Measurements from ENCODE around the gene CSF2RB.
A peak's percentile ranks its signal among the peaks of the same experiment; 100 is the strongest.
"Not testable (repeated sequence)": the region's sequence is repeated elsewhere in the genome, so short reads cannot be mapped to it uniquely, and the experiment has no call there.

CSF2RB gene

DNA sequence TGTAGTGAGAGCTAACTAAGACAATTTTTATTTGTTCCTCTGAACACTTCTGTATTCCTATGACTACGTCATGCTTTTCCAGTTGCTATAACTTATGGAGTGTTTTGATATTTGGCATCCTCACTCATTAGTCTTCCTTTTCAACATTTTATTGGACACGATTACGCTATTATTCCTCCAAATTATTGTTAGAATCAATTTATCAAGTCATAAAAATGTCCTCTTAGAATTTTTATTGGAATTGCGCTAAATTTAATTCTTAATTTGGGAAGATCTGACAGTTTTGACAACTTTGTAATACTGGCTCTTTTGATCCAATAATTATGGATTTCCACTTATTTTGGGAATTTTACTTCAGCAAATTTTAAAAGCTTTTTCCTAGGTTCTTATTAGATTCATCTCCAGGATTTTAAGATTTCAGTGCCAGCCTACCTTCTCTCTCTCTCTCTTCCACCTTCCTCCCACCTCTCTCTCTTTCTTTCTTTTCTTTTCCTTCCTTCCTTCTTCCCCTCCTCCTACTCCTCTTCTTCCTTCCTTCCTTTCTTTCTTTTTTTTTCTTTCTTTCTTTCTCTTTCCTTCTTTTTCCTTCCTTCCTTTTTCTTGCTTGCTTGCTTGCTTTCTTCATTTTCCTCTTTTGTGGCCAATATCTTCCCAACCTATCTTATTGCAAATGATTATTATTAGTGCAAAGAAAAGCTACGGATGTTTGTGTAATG, 55.0 kb downstream of the CSF2RB start:
- DNase-seq (ENCODE audit: low spot score): no peak

DNA sequence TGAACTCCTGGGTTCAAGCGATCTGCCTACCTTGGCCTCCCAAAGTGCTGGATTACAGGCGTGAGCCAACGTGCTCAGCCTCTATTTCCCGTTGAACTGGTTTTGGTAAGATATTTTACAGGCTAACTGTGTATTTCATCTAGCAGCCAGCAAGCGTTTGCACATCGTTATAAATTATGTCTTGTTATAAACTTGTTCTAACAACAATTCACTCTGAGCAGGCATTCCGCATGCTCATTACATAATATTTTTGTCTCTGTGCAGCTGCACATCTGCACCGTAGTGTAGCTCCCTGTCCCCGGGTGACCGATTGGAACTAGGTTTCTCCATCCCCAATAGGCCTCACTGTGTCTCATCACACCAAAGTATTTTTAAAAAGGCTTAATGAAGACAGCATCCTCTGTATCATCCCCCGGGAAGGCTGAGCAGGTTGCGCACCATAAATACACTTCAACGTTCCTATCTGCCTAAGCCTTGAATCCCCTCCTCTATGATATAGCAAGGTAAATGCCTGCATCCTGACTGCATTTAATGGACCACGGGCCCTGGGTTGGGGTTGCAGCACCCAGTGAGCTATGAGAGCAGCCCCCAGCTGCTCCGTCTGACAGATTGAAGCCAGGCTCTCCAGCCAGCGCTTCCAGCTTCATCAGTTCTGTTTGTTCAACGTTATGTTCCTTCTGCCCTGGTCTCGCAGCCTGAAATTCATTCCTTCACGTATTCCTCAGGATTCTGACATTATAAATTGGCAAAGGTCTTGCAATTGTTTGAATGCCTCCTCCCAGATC, 58.1 kb downstream of the CSF2RB start:
- DNase-seq (ENCODE audit: low spot score): no peak

DNA sequence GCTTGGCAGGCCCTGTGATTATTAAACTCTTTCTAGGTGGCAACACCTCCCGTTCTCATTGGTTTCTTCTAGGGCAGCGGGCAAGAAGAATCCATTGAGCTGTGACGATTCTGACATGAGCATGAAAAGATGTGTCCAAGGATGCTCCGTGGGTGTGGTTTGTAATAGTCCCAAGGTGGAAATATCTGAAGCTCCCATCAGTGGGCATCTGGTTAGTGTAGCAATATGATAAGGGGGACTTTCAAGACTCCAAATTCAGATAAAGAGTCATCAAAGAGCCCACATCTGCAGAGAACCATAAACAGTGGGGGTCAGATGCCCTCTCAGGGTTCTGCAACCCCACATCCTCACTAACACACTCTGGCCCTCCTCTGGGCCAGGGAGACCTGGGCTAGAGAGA, 63.2 kb downstream of the CSF2RB start:
- DNase-seq (ENCODE audit: low spot score): no peak

DNA sequence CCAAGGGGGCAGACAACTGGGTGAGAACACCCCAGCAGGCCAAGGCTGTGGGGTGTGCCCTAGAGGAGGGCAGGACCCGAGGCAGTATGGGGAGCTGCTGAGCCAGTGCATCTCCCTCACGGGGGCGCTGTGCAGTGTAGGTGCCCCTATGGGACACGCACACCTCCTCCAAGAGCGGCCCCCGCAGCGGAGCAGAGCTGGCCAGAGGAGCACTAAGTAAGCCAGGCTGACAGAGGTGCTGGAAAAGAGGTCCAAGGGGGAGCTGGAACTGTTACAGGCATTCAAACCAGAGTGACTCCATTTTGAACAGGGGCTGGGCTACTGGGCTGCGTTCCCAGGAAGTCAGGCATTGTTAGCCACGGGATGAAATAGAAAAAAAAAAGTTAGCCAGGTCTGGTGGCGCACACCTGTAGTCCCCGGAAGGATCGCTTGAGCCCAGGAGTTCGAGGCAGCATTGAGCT, 64.0 kb downstream of the CSF2RB start:
- DNase-seq (ENCODE audit: low spot score): peak; percentile 14

DNA sequence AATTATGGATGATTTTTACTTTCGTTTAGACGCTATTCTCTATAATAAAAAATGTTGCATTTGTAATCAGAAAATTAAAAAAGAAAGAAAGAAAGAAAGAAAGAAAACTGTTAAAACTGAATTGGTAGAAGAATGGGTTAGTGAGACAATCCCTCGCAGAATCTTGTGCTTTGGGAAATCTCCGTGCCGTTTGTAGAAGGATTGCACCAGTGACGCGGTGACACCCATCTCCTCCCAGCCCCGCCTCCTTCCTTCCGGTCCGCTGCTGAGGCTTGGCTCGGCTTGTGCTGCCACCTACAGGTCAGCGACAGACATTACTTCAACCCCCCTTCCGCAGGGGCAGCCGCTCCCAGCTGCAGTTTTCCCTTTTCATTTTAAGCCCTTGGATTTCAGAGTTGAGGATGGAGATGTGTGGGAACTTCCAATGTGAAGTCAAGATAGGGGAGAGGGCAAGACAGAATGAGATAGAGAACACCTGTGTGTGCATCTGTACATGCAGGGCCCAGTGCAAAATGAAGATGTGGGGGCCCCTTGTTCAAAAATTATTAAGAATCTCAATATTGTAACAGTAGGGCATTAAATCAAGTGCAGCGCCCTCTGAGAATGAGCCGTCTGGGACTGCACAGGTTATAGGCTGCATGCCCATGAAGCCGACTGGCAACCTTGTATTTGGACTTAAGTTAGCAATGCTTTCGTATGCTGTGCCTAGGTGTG, 64.7 kb downstream of the CSF2RB start:
- peak; percentile 87 for DNase-seq (ENCODE audit: low spot score)

DNA sequence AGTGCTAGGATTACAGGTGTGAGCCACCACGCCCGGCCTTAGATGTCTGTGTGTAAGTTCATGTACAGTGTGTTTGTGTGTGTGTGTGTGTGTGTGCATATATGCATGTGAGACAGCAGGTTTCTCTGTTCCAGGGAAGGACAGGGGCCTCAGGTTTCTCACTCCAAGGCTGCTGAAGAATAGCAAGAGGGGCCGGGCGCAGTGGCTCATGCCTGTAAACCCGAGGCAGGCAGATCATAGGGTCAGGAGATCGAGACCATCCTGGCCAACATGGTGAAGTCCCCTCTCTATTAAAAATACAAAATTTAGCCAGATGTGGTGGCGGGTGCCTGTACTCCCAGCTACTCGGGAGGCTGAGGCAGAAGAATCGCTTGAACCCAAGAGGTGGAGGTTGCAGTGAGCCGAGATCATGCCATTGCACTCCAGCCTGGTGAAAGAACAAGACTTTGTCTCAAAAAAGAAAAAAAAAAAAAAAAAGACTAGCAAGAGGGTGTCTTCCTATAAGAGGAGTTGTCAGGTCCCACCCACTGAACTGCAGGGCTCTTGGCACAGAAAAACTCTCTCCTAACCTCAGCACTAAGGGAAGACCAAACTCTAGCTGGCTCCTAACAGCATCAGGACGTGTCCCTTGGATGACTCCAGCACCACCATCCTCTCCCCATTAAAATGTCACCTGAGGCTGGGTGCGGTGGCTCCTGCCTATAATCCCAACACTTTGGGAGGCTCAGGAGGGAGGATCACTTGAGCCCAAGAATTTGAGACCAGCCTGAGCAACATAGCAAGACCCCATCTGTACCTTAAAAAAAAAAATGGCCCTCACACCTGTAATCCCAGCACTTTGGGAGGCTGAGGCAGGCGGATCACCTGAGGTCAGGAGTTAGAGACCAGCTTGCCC, 65.8 kb downstream of the CSF2RB start:
- DNase-seq (ENCODE audit: low spot score): no peak

DNA sequence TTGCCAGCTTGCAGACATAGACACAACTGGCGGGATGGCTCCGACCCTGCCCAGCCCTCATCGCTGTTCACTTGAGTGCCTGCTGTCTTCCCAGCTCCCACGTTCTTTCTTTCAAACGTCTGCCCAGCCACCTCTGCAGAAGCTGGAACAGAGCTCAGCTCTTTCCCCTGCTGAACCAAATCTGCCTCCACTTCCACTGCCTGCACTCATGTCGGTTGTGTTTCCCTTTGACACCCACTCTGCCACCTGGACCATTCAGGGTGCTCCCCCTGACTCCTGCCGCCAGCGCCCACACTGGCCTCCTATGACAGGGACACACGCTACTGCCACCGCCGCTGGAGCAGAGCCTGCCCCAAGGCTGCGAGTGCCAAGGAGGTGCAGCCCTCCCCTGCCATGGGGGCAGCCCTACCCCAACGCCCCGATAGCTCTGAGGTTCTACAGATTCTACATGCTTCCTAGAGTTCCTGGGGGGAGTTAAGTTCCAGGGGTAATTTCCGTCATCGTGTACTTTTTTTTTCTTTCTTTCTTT, 67.9 kb downstream of the CSF2RB start:
- DNase-seq (ENCODE audit: low spot score): no peak

DNA sequence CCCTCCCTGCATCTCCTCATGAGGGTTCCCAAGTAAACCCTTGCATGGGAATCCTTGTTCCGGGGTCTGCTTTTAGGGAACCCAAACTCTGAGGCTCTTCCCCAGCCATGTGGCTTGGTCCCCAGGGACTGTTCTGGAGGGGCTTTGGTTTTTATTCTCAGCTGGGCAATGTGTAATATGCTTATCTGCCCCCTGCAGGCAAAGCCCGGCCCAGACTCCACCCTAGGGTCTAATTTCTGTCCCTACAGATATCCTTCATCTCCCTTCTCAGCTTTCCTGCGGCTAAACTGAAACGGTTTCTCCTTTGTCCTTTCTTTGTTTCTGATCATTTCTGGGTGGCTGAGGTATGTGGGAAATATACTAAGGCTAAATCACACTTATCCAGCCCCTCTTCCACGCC, 68.7 kb downstream of the CSF2RB start:
- DNase-seq (ENCODE audit: low spot score): no peak

DNA sequence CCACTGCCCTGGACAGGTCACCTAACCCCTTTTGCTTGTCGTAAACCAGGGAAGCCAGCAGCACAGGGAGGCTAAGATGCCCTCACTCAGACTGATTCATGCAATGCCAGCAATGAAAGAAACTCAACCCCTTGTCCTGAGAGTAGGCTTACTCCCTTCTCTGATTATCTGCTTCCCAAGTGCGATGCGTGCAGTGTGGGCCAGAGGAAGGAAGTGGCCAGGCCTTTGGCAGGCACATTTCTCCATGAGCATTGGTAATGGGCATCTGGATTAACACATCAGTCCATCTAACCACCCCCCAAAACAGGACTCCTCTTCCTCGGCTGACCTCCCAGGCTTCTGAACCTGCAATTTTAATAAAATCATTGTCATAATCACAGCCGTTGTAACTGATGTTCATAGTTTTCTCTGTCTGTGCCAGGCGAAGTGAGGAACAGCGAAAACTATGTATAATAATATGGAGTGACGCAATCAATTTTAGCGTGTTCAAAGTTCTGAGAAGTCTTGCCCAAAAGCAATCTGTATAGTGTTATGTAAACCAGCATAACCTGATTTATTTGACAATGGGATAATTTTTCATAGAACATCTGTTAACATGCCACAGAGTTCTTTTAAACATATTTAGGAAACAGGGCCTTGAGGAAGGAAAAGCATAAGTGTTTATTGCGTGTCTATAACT, 71.9 kb downstream of the CSF2RB start:
- DNase-seq (ENCODE audit: low spot score): no peak

DNA sequence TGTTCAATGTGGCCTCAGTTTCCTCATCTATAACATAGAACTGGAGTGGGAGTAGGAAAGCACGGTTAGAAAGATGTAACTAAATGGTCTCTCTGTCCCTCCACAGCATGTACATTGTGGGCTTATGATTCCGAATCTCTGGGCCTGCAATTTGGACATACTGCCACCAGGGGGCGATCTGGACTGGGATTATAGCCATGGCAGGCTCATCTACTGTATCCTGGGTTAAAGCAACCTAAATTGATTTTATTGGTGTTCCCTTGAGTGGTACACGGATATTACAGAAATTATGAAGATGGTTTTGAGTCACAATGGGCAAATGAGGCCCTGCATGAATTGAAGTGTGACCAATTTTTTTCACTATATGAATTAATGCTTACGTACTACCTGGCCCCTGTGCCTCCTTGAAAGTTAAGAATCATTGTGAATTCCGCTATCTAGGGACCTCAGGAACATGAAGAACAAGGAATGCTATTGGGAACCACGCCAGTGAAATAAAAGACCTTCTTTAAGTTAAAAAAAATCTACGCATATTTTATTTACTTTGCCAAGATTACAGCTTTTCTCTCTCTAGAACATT, 72.9 kb downstream of the CSF2RB start:
- no peak for DNase-seq (ENCODE audit: low spot score)

DNA sequence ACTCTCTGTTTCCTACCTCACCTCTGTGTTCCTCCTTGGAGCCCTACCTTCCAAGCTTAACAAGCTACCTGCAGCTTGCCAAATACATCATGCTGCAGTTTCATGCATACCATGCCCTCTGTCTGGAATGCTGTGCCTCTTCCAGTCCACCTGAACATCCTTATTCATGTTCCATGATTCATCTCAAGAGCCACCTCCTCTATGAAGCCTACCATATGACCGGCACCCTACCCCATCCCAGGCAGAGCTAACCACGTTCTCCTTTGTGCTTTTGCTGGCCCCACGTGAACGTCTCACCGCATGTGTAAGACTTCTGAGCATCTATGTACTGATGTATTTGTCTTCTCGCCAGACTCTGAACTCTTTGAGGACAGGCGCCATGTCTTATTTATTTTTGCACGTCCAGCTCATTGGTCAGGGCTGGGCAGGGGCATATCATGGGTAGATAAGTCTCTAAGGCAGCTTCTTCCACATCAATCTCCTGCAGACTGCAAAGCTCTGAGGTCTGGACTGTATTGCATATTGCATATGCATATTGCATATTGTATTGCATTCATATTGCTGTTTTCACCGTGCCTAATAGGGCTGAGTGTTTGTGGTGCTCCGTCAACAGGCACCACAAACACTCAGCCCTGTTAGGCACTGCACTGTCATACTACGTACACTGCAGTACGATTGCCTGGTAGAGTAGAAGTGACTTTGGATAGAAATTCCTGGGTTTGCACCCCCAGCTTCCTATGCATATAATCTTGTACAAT, 74.8 kb downstream of the CSF2RB start:
- DNase-seq (ENCODE audit: low spot score): no peak

DNA sequence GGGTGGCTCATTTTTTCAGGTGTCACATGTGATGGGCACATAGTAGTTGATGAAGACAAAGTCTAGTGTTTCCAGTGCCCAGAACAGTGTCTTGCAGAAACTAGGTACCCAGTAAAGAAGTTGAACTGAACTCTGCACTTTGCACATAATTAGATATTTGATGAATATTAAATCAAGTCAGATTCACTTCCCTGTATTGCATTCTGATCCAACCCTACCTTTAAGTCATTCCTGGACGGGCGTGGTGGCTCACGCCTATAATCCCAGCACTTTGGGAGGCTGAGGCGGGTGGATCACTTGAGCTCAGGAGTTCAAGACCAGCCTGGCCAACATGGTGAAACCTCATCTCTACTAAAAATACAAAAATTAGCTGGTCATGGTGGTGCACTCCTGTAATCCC, 75.6 kb downstream of the CSF2RB start:
- not testable (repeated sequence) for DNase-seq (ENCODE audit: low spot score)
